NCI-H1436 treated with DMSO at 0.1 percent for 48 hours (cell line): Measurements from ENCODE around the gene ACACA.
"Not testable (repeated sequence)": the region's sequence is repeated elsewhere in the genome, so short reads cannot be mapped to it uniquely, and the experiment has no call there.

Experiments used
- DNase-seq: peaks from one replicate; lab custom pipeline; 2025; lab: John Stamatoyannopoulos, UW

The ACACA gene

DNA sequence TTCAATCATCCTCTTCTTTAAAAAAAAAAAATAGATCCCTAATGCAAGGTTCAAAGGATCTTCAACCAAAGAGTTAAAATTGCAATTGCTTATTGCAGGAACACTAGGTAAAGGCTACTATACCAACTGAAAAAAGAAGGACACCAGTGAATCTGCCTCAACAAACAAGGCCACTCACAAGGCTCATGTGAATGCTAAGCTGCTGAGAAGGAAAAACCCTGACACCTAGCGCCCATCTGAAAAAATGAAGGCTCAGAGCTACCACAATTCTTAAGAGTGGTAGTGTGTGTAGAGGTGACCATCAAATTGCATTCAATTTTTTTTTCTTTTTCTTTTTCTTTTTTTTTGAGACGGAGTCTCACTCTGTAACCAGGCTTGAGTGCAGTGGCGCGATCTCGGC lies 232.4 kb downstream of the ACACA start:
- no peak for DNase-seq

DNA sequence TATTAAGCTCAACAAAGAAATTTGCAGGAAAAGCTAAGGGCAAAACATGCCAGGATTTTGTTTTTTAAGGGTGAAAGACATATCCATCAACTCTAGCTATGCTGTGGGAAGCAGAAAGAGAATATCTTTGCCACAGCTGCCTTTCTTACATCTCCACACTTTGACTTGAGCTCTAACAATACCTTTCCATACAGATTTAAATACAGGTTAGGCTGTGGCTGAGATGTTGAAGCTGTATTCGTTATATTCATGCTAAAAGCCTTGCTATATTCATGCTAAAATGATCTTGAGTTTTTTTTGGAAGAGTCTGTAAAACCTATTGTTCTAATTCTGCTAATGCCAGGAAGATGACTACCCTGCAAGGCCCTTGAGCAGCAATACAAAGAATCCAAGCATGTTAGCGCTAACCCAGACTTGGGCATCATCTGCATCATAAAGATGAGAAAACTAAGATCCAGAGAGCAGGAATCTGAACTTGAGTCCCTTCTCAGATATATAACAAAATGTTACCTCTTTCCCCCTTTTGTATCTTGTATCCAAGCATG lies 235.7 kb downstream of the ACACA start:
- DNase-seq: no peak

DNA sequence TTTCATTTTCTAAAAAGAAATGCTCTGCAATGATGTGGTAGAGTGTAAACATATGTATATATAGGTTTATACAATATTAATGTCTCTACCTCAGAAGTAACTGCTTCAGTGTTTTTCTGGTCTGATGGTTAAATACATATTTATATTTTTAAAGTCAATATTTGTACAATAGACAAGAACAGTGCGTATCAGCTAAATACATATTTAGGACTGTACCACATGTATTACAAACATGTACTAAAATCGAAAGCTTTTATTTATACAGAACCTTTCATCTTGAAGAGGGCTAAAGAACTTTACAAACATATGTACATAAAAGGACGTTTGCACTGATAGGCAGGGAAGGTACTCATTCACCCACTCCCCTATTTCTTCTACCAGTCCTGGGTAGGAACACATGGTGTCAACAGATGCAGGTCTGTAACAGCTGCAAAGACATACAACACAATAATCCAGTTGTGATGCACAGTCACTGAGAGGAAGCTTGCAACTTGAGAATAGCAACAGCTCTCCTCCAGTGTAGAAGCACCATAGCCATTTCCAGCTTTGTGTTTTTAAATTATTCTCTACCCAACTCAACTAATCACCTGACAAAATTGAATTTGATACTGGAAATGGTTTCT lies 237.8 kb downstream of the ACACA start:
- DNase-seq: no peak

DNA sequence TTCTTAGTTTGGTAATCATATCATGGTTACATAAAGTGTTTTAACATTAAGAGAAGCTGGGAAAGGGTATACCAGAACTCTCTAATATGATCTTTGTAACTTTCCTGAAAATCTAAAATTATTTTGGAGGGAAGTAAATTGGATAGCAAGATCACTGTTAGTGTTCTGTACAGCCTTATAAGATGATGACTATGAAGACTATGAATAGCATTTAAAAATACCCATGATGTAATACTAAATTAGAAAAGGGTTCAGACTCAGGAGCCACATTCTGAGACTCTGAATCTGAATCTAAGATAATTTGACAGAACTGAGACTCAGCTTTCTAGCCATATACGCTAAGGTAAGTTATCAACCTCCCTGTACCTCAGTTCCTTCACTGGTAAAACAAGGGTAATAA lies 238.9 kb downstream of the ACACA start:
- no peak for DNase-seq

DNA sequence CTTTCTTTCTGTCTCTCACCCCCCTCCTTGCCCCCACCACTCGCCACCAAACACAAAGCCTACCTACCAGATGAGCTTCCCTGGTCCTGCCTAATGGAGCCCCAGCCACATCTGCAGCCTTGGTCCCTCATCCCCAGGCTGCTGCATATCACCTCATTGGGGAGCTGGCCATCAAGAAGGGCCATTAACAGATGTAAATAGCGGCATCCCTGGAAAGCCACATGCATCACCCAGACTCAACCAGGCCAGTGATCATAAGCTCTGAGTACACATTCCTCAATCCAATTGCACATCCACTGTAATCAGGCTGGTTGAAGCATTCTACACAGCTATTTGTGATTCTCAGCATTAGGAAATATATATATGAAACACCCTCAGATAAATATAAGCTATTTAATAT lies 242.6 kb downstream of the ACACA start:
- DNase-seq: no peak

DNA sequence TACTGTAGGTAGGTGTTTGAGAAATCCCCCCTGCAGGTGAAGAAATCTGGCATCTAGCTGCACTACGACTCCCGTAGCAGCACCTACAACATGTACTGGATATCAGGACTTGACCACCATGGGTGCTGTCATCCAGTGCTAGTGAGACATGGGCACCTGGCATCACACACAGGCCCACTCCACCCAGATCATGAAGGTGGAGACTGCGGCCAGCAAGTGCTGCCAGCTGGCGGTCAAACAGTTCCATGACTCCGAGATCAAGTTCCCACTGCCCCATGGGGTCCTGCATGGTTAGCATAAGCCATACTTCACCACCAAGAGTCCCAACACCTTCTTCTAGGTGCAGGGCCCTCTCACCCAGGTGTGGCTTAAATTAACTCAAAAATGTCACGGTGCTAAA lies 243.8 kb downstream of the ACACA start:
- DNase-seq: no peak

DNA sequence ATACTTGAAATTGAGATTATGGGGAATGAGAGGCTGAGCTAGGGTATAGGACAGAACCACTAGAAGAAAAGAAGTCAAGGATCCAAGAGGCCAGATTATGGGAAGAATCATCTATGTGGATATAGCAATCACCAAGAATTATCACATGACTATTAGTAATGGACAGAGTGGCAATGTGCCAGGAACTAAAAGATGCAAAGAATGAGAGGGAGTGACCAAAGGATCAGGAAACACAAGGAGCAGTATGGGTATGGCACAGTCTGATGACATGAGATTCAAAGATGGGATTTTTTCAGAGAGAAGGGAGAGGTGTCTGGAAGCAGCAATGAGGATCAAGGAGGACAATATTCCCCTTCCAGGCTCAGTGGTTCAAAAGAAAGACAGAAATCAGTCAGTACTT lies 245.7 kb downstream of the ACACA start:
- no peak for DNase-seq

DNA sequence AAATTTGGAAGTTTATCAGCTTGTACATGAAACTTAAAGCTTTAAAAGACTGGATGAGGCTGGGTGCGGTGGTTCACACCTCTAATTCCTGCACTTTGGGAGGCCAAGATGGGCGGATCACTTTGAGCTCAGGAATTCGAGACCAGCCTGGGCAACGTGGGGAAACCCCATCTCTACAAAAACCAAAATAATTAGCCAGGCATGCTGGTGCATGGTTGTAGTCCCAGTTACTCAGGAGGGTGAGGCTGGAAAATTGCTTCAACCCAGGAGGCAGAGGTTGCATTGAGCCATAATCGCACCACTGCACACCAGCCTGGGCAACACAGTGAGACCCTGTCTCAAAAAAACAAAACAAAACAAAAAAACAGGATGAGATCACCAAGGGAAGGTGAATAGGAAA lies 248.3 kb downstream of the ACACA start:
- DNase-seq: no peak

DNA sequence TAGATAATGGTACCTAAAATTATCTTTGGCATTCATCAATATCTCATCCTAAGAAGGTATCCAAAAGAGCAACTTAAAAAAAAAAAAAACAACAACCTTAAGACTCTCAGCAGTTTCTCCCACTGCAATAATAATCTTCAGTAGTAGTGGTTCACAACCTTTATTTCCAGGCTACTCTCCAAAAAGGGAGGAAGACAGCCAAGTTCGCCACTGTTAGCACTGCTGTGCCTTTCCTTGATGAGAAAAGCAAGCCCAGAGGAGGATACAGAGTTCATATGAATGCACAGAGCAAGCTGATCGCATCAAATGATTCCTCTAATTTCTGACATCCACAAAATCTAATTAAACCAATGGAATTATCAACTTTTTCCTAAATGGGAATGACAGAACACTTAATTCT lies 258.5 kb downstream of the ACACA start:
- no peak for DNase-seq

DNA sequence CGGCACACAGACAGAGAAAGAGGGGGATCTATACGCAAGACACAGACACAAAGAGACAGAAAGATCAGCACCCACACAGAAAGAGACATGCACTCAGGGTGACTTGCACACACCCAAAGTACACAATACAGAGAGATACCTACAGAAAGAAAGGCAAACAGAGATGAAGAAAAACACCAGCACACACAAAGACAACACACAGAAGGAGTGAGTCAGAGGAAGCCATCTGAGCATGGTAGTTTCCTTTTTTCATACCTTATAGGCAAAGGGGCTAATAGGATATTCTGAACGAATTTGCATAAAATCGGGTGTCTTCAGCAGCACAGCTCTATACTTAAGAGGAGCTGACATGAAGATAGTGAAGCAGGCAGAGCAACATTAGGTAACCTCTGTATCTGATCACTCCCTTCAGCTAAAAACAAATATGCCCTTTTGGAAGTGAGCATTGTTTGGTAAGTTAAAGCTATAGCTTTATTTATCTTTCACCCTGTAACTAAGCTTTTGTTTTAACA lies 259.3 kb downstream of the ACACA start:
- DNase-seq: no peak

DNA sequence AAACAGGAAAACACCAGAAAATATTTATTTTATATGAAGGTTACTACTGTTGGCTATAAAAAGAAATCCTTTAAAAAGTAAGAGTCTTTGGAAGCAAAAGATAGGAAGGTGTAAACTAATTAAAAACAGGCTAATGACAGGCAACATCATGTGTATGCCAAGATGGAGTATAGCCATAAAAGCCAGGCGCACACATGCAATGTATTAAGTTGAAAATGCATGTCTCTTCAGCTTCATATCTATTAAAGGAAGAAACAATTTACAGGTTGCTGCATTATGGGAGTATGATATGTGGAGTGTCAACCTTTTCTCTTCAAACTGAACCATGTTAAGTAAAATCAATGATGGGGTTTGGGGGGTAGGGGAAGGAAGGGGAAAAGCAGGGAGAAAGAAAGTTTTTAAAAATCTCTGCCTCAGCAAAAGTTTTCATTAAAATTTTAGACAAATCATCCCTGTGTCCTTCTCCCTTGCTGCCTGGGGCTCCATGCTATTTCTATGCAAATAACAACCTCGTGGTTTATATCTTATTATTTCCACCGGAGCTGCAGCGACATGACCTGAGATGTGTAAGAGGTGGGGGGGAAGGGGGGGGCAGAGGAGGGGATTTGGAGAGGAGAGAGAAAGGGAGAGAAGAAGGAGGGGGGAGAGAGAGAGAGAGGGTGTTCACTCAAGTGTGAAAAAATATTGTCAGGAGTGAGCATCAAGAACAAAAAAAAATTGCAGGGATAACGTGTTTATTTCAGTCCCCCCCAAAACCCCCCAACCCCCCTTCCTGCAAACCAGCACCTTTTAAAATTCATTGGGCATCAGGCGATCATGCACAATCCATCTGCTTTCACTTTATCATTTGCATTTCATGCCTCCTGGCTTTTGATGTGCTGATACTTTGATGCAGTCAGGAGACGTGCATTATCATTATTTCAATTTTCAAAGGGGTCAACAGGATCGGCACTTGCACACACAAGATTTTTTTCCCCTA lies 260.3 kb downstream of the ACACA start:
- DNase-seq: no peak

DNA sequence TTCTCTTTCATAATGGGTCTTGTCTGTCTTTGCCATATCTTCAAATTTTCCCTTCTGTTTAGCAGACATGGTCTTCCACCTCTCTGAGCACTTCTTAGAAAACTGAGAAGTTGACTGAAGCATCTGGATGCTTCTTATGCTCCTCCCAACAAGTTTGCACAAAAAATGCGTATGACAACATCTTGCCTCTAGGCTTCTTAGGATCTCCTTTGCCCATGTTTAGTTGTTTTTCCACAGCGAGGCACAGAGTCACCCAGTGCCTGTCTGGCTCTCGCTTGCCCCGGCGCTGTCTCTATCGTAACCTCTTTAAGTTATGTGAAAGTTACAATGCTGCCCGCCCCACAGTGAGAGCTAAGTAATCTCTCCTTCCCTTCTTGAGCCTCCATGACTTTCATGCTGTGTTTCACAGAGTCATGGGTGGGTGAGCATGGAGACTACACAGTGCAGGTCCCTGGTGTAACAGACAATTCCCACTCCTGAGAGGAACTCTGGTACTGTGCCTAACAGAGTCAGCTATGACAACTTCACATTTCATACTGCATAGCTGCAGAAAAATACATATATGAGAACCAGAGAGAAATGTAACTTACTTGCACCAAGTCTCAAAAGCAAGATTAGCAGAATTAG lies 262.4 kb downstream of the ACACA start:
- no peak for DNase-seq

DNA sequence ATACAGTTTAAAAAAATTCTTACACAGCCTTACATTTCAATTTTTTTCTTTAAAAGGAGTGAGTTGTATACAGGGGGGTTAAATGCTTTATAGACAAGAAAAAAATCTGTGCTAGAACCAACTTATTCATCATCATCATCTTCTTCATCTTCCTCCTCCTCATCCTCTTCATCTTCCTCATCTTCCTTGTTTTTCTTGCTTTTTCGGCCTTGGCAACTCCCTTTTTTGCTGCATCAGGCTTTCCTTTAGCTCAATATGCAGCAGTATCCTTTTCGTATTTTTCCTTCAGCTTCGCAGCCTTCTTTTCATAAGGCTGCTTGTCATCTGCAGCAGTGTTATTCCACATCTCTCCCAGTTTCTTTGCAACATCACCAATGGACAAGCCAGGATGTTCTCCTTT lies 263.1 kb downstream of the ACACA start:
- DNase-seq: not testable (repeated sequence)

DNA sequence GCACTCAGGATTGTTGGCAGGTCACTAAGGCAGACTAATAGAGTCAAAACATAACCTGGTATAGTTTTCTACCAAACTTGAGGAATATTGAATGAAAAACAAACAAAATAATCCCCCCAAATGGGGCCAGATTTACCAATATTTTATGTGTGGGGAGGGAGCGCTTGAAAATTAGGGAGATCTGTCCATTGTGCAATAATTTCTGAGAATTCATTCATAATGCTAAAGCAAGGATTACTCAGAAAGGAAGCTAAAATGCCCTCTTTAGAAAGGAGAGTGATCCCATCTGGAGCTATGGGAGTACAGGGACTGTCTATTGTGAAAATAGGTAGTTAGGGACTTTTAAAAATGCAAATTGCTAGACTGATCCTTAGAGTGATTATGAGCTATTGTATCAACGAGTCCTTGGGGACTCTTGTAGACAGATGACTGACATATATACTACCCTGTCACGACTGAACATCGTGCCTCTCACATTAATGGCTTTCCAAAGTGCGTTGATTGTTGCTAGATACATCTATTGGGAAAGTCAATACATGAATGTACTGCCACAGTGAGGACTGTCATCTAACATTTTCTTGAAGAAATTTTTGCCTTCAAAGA lies 264.2 kb downstream of the ACACA start:
- DNase-seq: peak; percentile 71

DNA sequence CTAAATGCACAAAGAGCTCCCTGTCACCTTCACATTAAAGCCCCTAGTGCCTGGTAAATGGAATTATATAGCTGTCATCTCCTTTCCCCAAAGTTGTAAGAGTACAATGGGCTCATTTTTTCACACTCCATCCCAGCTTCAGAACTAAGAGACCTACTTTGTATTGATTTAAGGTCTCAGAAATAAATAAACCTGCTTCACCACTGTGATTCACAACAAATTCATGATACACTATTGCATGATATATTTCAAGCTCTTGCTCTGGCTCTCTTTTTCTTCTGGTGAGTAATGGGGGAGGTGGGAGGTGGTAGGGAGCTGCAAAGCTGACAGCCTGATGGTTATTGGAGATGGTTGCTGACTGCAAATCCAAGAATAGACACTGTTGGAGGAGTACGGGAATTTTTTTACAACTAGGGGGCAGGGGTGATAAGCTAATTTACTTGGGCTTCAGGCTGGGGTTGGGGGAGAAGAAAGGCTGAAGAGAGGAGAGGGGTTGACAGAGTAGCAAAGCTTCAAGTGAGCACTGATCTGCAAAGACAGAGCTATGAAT lies 268.0 kb downstream of the ACACA start:
- no peak for DNase-seq

DNA sequence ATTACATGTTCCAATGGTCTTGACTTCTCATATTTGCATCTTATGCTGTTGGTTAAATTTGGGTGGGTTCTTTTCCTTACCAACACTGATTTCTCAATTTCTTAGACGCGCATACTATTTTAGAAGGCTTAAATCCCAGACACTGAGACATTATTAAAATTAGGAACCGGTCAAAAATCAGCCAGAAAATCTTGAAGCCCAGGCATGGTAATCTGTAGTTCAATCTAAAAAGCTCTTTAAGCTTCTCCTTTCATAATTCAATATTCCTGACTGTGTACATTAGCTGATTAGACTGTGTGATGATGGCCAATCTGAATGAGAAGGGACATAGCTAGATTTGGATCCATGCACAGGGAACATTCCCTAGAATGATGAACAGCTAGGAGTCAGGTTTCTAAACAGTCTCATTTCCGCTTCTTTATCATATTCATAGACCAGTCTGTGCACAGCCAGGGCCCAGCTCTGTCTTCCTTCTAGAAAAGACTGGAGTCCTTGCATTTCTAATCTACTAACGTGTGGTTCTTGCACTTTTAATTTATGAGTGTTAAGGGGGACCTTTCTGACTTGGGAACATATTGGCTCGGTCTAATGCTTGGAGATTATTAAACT lies 268.6 kb downstream of the ACACA start:
- DNase-seq: no peak

DNA sequence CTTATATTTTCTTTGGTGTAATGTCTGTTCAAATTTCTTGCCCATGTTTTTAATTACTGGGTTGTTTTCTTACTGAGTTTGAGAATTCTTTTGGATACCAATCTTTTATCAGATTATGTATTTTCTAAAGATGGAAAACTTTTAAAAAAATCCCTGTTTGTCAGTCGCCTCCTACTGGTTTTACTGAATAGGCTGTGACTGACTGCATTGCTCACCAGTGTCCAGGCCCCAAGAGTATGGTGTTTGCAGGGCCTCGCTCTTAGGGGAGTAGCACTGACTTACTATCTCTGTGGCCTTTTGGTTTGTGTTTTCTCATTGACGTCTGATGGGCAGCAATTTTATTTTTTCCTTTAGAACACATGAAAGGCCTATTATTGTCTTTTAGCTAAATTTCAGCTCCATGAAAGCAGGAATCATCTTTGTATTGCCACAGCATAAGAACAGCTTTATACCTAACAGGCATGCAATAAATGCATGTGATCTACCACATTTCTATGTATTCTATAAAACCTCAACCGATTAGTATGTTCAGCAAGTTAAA lies 269.5 kb downstream of the ACACA start:
- no peak for DNase-seq

DNA sequence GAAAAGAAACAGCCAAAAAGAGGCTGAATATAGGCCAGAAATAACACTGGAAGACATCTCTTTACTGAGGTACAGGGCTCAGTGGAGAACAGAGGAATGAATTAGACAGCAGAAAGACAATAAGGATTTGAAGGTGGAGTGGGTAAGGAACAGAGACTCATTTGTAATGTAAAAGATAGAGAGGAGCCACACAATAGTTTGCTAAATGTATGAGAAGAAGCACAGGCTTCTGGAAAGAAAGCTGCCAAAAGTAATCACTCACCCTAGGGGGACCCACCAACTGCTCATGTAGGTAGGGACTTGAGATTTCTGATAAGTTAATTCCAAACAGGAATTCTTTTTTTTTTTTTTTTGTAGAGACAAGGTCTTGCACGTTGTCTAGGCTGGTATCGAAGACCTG lies 271.1 kb downstream of the ACACA start:
- no peak for DNase-seq

DNA sequence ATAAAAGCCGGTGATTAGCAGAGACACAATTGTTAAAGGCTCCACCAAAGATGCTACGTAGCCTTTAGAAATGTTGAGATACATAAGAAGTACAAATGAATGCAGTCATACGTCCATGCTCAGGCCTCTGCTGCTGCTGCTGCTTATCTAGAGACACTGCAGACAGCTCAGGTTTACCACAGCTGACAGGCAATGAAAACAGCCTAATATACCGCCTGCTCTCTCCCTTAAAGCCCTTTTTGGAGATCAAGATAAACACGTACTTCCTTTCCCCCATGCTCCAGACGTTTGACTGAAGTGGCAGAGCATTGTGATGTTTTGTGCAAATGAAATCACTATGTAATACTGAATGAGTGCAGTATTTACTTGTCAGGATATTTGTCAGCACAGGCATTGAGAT lies 272.6 kb downstream of the ACACA start:
- DNase-seq: peak; percentile 76

DNA sequence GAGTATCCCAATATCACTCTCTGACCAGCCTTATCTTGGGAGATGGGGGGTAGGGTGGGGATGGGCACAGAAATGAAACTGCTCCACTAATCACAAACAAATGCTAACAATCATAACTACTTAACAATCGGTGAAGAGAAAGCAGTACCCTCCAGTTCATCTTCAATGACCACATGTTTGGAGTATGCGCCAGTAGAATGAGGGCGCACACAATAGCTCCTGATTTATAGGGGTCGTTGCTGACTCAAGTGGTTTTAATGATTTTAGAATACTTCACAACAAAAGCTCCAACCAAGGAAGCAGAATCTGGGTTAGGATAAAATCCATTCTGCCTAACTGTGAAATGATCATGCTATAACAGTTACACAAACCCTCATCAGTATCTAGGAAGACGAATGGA lies 273.5 kb downstream of the ACACA start:
- DNase-seq: no peak
